Nephron progenitor cell (in vitro differentiated cells): ENCODE results near the gene DNAJC28.

ENCODE experiments used
- DNase-seq: peaks from one replicate; pipeline ENCODE4 v3.0.0; 2021
- H3K27ac Mint-ChIP-seq: 2 replicates; pipeline ENCODE4 v1.8.0; 2021; ENCODE audit warnings: mild to moderate bottlenecking, moderate library complexity, mixed read lengths
- H3K27me3 Mint-ChIP-seq: 2 replicates; pipeline ENCODE4 v1.8.0; 2021; ENCODE audit warnings: mild to moderate bottlenecking, low read depth, mixed read lengths; ENCODE audit not compliant: poor library complexity
- H3K36me3 Mint-ChIP-seq: 2 replicates; pipeline ENCODE4 v1.8.0; 2021; ENCODE audit warnings: low read depth, mixed read lengths
- H3K4me1 Mint-ChIP-seq: 2 replicates; pipeline ENCODE4 v1.8.0; 2021; ENCODE audit warnings: mixed read lengths
- H3K4me3 Mint-ChIP-seq: 2 replicates; pipeline ENCODE4 v1.8.0; 2021; ENCODE audit warnings: mild to moderate bottlenecking, moderate library complexity, mixed read lengths
- H3K9me3 Mint-ChIP-seq: 2 replicates; pipeline ENCODE4 v1.8.0; 2021; ENCODE audit warnings: mild to moderate bottlenecking, moderate library complexity, mixed read lengths
- TF ChIP-seq, protein P1 (sequence below): fragments of 200-600 bp; sonication (generic); IDR thresholded peaks from 2 replicates; pipeline ENCODE4 v1.5.0; 2021; ENCODE audit warnings: antibody characterized with exemption

The DNAJC28 gene

DNA sequence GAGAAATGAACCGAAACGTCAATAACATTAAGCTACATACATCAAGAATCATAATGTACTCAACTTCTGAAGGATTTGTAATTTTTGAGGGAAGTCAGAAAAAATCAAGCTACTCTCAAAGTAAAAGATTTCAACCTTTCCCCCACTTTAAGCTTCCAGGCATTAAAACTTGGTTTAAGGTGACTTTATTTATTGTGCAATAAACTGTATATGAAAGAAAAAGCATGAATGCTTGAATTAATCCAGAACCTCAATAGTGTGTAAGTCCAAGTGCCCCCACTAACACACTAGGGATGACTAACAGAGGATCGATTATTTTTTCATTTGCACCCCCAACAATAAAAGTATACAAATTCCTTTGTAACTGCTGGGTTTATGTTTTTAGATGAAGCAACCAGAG lies 39.5 kb upstream of the DNAJC28 start:
- no peak for DNase-seq
- H3K27me3 Mint-ChIP-seq: no peaks in the 10 kb centered on the region
- no peaks in the 10 kb centered on the region for H3K9me3 Mint-ChIP-seq
- TF ChIP-seq, protein P1, sequence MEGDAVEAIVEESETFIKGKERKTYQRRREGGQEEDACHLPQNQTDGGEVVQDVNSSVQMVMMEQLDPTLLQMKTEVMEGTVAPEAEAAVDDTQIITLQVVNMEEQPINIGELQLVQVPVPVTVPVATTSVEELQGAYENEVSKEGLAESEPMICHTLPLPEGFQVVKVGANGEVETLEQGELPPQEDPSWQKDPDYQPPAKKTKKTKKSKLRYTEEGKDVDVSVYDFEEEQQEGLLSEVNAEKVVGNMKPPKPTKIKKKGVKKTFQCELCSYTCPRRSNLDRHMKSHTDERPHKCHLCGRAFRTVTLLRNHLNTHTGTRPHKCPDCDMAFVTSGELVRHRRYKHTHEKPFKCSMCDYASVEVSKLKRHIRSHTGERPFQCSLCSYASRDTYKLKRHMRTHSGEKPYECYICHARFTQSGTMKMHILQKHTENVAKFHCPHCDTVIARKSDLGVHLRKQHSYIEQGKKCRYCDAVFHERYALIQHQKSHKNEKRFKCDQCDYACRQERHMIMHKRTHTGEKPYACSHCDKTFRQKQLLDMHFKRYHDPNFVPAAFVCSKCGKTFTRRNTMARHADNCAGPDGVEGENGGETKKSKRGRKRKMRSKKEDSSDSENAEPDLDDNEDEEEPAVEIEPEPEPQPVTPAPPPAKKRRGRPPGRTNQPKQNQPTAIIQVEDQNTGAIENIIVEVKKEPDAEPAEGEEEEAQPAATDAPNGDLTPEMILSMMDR: no peak
- no peaks in the 10 kb centered on the region for H3K4me1 Mint-ChIP-seq
- H3K27ac Mint-ChIP-seq: no peak overlapping the region
- H3K4me3 Mint-ChIP-seq: no peak overlapping the region
- peaks cover 76% of the 10 kb centered on the region for H3K36me3 Mint-ChIP-seq

DNA sequence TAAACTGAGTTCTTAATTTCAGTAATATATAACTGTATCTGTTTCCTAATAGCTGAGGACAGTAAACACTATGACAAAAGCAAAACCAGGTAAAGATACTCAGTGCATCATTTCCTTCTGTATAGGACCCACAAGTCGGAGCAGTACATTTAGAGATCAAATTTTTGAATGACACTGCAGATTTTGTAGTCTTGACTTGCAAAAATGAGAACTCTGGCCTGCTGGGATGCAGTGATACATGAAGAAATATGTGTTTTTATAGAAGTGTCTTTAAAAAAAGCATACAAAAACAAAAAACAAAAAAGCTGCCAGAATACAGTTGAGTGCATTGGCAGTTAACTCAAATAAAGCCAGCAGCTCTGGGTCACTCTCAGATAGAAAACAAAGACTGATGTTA lies 31.4 kb upstream of the DNAJC28 start:
- Mint-ChIP-seq H3K36me3 (peaks cover 55% of the 10 kb centered on the region), H3K4me1 (no peaks in the 10 kb centered on the region), H3K9me3 (no peaks in the 10 kb centered on the region), H3K27ac (no peak overlapping the region), H3K27me3 (no peaks in the 10 kb centered on the region), H3K4me3 (no peak overlapping the region)
- TF ChIP-seq, protein P1: no peak
- DNase-seq: no peak

DNA sequence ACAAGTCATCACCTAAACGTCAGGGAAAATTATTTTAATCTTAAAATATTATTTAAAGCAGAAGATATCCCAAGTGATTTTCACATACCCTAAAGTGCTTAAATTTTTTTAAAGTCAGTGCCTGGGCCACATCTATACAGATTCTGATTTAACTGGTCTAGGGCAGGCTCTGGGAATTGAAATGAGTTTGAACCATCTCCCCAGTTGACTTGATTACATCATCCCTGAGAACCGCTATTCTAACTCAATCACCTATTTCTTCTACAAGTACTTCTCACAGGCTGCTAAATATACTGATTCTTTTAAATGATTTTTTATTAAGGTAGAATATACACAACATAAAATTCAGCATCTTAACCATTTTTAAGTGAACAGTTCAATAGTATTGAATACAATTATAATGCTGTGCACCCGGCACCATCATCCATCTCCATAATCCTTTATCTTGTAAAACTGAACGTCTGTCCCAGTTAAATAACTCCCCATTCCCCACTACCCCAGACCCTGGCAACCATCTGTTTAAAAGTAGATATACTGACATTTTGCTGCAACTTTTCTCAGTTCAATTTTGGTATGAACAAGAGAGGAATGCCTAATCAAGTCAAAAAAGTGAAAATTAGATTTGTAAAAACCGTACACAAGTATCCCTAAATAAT lies 30.9 kb upstream of the DNAJC28 start:
- no peak for DNase-seq
- no peaks in the 10 kb centered on the region for H3K4me1 Mint-ChIP-seq
- no peaks in the 10 kb centered on the region for H3K27me3 Mint-ChIP-seq
- H3K36me3 Mint-ChIP-seq: peaks cover 53% of the 10 kb centered on the region
- TF ChIP-seq, protein P1: no peak
- H3K4me3 Mint-ChIP-seq: no peak overlapping the region
- no peaks in the 10 kb centered on the region for H3K9me3 Mint-ChIP-seq
- H3K27ac Mint-ChIP-seq: no peak overlapping the region

DNA sequence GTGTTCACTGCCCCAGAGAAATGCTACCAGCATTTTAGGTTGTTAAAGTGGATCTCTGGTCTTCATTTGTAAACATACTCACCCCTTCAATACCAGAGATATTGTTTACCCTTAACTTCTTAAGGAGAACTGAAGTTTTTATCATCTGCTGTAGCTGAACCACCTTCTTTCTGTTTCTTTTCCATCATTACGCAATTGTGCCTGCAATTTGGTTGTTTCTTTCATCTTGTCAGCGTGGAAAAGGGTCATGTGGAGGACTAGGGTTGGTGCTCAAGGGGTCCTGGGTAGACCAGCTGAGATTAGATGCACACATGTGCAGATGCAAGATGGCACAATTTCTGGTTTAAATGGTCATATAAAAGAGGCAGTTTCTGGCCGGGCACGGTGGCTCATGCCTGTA lies 27.4 kb upstream of the DNAJC28 start:
- DNase-seq: no peak
- Mint-ChIP-seq H3K36me3 (peaks cover 56% of the 10 kb centered on the region), H3K27me3 (no peaks in the 10 kb centered on the region), H3K9me3 (no peaks in the 10 kb centered on the region), H3K27ac (no peak overlapping the region), H3K4me3 (no peak overlapping the region), H3K4me1 (no peaks in the 10 kb centered on the region)
- TF ChIP-seq, protein P1: no peak

DNA sequence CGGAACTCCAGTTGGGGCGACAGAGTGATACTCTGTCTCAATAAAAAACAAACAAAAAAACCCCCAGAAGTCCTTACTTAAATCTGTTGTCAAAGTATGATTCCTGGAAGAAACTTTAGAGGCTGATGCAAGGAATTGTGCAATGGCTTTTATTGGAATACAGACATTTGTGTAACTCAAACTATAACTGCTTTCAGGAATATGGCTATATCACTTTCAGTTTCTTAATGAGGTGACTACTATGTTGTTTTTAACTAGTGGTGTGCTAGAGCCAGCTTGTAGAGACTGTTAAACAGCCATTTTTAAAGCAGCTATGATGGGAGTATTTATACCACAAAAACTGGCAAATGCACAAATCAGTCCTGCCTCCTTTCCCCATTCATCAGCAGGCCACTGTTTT lies 22.7 kb upstream of the DNAJC28 start:
- H3K27me3 Mint-ChIP-seq: no peaks in the 10 kb centered on the region
- H3K4me3 Mint-ChIP-seq: no peak overlapping the region
- H3K9me3 Mint-ChIP-seq: no peaks in the 10 kb centered on the region
- no peak overlapping the region for H3K27ac Mint-ChIP-seq
- DNase-seq: no peak
- TF ChIP-seq, protein P1: no peak
- peaks cover 77% of the 10 kb centered on the region for H3K36me3 Mint-ChIP-seq
- no peaks in the 10 kb centered on the region for H3K4me1 Mint-ChIP-seq

DNA sequence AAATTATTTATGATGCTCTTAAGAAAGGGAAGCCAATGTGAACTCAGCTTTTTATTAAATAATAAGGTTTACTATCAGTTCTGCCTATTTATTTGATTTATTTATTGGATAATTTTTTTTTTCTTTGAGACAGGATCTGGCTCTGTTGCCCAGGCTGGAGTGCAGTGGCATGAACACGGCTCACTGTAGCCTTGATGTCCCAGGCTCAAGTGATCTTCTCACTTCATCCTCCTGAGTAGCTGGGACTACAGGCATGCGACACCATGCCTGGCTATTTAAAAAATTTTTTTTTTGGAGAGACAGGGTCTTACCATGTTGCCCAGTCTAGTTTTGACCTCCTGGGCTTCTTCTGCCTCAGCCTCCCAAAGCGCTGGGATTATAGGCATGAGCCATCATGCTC lies 21.0 kb upstream of the DNAJC28 start:
- TF ChIP-seq, protein P1: no peak
- H3K4me1 Mint-ChIP-seq: no peaks in the 10 kb centered on the region
- peaks cover 84% of the 10 kb centered on the region for H3K36me3 Mint-ChIP-seq
- H3K27me3 Mint-ChIP-seq: no peaks in the 10 kb centered on the region
- H3K27ac Mint-ChIP-seq: no peak overlapping the region
- H3K9me3 Mint-ChIP-seq: no peaks in the 10 kb centered on the region
- no peak overlapping the region for H3K4me3 Mint-ChIP-seq
- no peak for DNase-seq
